Measurements from ENCODE around the gene UCK2. TPM values are rescaled to one million over a fixed set of nuclear protein-coding genes. Genes with fewer than 3 reads are reported as not detected.

UCK2 gene
- total RNA-seq, 4 donors from 2014 or later = 37.6 to 63.1 (median 50.8) TPM

DNA sequence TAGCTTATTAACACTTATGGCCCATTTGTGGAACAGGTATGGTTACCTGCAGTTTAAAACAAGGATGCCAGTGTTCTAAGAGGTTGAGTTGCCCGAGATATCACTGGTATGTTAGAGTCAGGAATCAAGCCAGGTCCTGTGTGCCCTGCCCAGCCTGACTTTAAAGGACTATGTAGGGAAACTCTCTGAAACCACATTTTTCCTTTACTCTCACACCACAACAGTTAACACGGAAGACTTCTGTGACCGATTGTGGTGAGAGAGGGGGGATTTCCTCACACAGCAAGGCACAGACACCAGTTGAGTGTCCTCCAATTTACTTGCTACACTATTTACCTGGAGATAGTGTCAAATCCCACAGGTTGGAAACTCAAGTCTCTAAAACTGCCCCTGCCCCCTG is 47.8 kb downstream of the UCK2 start:
- Histone ChIP-seq H3K4me1 (peaks cover 2 to 25% (median 4%) of the 10 kb centered on the region in 3 donors), H3K27me3 (no peaks in the 10 kb centered on the region), H3K27ac (peak overlapping the region in 1 of 4 donors; percentile 47), H3K9me3 (no peaks in the 10 kb centered on the region), H3K4me3 (no peak overlapping the region), H3K36me3 (no peaks in the 10 kb centered on the region)
- 38 to 50% methylated on average over 3 of the region's 3 CpGs for WGBS, 2 donors
- intact Hi-C loops (cut with DNase I) = no loop called here
- TF ChIP-seq, protein P1, sequence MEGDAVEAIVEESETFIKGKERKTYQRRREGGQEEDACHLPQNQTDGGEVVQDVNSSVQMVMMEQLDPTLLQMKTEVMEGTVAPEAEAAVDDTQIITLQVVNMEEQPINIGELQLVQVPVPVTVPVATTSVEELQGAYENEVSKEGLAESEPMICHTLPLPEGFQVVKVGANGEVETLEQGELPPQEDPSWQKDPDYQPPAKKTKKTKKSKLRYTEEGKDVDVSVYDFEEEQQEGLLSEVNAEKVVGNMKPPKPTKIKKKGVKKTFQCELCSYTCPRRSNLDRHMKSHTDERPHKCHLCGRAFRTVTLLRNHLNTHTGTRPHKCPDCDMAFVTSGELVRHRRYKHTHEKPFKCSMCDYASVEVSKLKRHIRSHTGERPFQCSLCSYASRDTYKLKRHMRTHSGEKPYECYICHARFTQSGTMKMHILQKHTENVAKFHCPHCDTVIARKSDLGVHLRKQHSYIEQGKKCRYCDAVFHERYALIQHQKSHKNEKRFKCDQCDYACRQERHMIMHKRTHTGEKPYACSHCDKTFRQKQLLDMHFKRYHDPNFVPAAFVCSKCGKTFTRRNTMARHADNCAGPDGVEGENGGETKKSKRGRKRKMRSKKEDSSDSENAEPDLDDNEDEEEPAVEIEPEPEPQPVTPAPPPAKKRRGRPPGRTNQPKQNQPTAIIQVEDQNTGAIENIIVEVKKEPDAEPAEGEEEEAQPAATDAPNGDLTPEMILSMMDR (IDR thresholded peaks at IDR 0.05) = no peak
- TF ChIP-seq POLR2A (IDR thresholded peaks at IDR 0.05) = no peak
- no peak for DNase-seq

- Histone ChIP-seq H3K4me3 (no peak overlapping the region), H3K27ac (peak overlapping the region in 1 of 4 donors; percentile 47), H3K36me3 (no peaks in the 10 kb centered on the region), H3K4me1 (peaks cover 2 to 27% (median 4%) of the 10 kb centered on the region in 3 donors), H3K9me3 (no peaks in the 10 kb centered on the region), H3K27me3 (no peaks in the 10 kb centered on the region)
- 51 to 54% methylated on average over 6 of the region's 6 CpGs for WGBS, 2 donors
- TF ChIP-seq, protein P1 (IDR thresholded peaks at IDR 0.05) = no peak
- intact Hi-C loops (cut with DNase I) = no loop called here
- DNase-seq = no peak
Observed at GRCh38 chr1:165875604-165876003, 48.2 kb downstream of the UCK2 start.

GRCh38 chr1:165876121-165876520 is 48.7 kb downstream of the UCK2 start:
- H3K4me3 ChIP-seq = no peak overlapping the region
- intact Hi-C loops (cut with DNase I) = no loop called here
- no peaks in the 10 kb centered on the region for H3K9me3 ChIP-seq
- no peak for TF ChIP-seq POLR2A (IDR thresholded peaks at IDR 0.05)
- TF ChIP-seq, protein P1 (IDR thresholded peaks at IDR 0.05) = no peak
- no peak for DNase-seq
- H3K36me3 ChIP-seq = no peaks in the 10 kb centered on the region
- H3K27ac ChIP-seq = no peak overlapping the region
- no peaks in the 10 kb centered on the region for H3K27me3 ChIP-seq
- H3K4me1 ChIP-seq = peaks cover 0 to 22% (median 4%) of the 10 kb centered on the region in 3 donors
- 93 to 100% methylated on average over 1 of the region's 1 CpG for WGBS, 2 donors

GRCh38 chr1:165877411-165877810 is 50.0 kb downstream of the UCK2 start:
- Histone ChIP-seq H3K4me1 (peaks cover 0 to 20% (median 4%) of the 10 kb centered on the region in 3 donors), H3K27me3 (no peaks in the 10 kb centered on the region), H3K36me3 (no peaks in the 10 kb centered on the region), H3K4me3 (no peak overlapping the region), H3K27ac (no peak overlapping the region), H3K9me3 (no peaks in the 10 kb centered on the region)
- no peak for TF ChIP-seq POLR2A (IDR thresholded peaks at IDR 0.05)
- TF ChIP-seq, protein P1 (IDR thresholded peaks at IDR 0.05) = no peak
- intact Hi-C loops (cut with DNase I) = no loop called here
- no peak for DNase-seq
- WGBS, 2 donors = 97 to 98% methylated on average over 9 of the region's 9 CpGs

- Histone ChIP-seq H3K9me3 (no peaks in the 10 kb centered on the region), H3K36me3 (no peaks in the 10 kb centered on the region), H3K4me1 (peaks cover 0 to 22% (median 4%) of the 10 kb centered on the region in 3 donors), H3K4me3 (no peak overlapping the region), H3K27ac (no peak overlapping the region), H3K27me3 (no peaks in the 10 kb centered on the region)
- TF ChIP-seq, protein P1 (IDR thresholded peaks at IDR 0.05) = no peak
- TF ChIP-seq POLR2A (IDR thresholded peaks at IDR 0.05) = no peak
- no peak for DNase-seq
- 84 to 90% methylated on average over 7 of the region's 7 CpGs for WGBS, 2 donors
- intact Hi-C loops (cut with DNase I) = no loop called here
Observed at GRCh38 chr1:165877940-165878556, 50.6 kb downstream of the UCK2 start.
